ENCODE results near the gene C10orf90.

DNA sequence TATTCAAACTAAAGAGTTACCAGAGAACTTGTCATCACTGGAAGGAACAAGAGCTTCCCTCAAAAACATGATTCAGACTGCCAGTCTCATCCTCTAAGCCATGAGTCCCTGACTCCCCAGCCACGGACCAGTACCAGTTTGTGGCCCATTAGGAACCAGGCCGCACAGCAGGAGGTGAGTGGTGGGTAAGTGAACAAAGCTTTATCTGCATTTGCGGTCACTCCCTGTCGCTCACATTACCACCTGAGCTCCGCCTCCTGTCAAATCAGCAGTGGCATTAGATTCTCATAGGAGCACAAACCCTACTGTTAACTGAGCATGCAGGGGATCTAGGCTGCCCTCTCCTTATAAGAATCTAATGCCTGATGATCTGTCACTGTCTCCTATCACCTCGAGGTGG, 42.2 kb upstream of the C10orf90 start:
- no peak for TF ChIP-seq POLR2AphosphoS5 (IDR thresholded peaks at IDR 0.05)
- TF ChIP-seq, protein P1, sequence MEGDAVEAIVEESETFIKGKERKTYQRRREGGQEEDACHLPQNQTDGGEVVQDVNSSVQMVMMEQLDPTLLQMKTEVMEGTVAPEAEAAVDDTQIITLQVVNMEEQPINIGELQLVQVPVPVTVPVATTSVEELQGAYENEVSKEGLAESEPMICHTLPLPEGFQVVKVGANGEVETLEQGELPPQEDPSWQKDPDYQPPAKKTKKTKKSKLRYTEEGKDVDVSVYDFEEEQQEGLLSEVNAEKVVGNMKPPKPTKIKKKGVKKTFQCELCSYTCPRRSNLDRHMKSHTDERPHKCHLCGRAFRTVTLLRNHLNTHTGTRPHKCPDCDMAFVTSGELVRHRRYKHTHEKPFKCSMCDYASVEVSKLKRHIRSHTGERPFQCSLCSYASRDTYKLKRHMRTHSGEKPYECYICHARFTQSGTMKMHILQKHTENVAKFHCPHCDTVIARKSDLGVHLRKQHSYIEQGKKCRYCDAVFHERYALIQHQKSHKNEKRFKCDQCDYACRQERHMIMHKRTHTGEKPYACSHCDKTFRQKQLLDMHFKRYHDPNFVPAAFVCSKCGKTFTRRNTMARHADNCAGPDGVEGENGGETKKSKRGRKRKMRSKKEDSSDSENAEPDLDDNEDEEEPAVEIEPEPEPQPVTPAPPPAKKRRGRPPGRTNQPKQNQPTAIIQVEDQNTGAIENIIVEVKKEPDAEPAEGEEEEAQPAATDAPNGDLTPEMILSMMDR (IDR thresholded peaks at IDR 0.05) = no peak

All from breast epithelium (tissue), 3 donors.